Measurements from ENCODE around the gene DUS1L.

- TF ChIP-seq, protein P1, sequence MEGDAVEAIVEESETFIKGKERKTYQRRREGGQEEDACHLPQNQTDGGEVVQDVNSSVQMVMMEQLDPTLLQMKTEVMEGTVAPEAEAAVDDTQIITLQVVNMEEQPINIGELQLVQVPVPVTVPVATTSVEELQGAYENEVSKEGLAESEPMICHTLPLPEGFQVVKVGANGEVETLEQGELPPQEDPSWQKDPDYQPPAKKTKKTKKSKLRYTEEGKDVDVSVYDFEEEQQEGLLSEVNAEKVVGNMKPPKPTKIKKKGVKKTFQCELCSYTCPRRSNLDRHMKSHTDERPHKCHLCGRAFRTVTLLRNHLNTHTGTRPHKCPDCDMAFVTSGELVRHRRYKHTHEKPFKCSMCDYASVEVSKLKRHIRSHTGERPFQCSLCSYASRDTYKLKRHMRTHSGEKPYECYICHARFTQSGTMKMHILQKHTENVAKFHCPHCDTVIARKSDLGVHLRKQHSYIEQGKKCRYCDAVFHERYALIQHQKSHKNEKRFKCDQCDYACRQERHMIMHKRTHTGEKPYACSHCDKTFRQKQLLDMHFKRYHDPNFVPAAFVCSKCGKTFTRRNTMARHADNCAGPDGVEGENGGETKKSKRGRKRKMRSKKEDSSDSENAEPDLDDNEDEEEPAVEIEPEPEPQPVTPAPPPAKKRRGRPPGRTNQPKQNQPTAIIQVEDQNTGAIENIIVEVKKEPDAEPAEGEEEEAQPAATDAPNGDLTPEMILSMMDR (conservative IDR thresholded peaks at IDR 0.05) = no peak
- no peak for TF ChIP-seq ZFX (IDR thresholded peaks at IDR 0.05)
Observed at GRCh38 chr17:82112914-82113311, 47.3 kb upstream of the DUS1L start.
